Hepatocyte (in vitro differentiated cells): Measurements from ENCODE around the gene GARS1.

ENCODE experiments used
- CTCF ChIP-seq: fragments of 200-600 bp; sonication (generic); IDR thresholded peaks from 2 replicates; pipeline ENCODE4 v1.5.1; 2016; ENCODE audit warnings: antibody characterized with exemption, mild to moderate bottlenecking; ENCODE audit not compliant: poor library complexity
- EZH2 ChIP-seq: fragments of 200-600 bp; sonication (generic); IDR thresholded peaks from 2 replicates; pipeline ENCODE4 v1.6.1; 2016; ENCODE audit warnings: antibody characterized with exemption, mild to moderate bottlenecking, borderline replicate concordance

DNA sequence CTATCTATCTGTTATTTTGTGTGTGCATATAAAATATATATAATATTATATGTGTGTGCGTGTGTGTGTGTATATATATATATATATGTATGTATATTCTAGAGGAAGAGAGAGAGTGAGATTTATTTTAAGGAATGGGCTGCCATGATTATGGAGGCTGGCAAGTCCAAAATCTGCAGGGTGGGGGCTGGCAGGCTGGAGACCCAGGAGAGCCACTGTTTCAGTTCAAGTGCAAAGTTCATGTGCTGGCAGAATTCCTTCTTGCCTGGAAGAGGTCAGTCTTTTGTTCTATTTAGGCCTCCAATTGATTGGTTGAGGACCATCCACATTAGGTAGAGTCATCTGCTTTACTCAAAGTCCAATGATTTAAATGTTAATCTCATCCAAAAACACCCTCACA lies 42.3 kb upstream of the GARS1 start:
- TF ChIP-seq CTCF (no peak), EZH2 (no peak)
